Mammary epithelial cell (primary cell): Measurements from ENCODE around the gene RINL.

Experiments
- CTCF ChIP-seq, 2 donors: IDR thresholded peaks in 1 of 2; conservative IDR thresholded peaks in 1 of 2; 2 replicates each; pipeline ENCODE4 v1.5.1; 2011 to 2012; ENCODE audit warnings: inconsistent platforms in 2 of 2, low read length in 2 of 2, mild to moderate bottlenecking in 2 of 2, control low read depth in 1 of 2, low read depth in 1 of 2; ENCODE audit not compliant: insufficient read depth in 1 of 2; ENCODE audit errors: extremely low read depth in 1 of 2
- EZH2 ChIP-seq: IDR thresholded peaks from 2 replicates; pipeline ENCODE4 v1.6.1; 2012; ENCODE audit warnings: low read length, inconsistent platforms, borderline replicate concordance

DNA sequence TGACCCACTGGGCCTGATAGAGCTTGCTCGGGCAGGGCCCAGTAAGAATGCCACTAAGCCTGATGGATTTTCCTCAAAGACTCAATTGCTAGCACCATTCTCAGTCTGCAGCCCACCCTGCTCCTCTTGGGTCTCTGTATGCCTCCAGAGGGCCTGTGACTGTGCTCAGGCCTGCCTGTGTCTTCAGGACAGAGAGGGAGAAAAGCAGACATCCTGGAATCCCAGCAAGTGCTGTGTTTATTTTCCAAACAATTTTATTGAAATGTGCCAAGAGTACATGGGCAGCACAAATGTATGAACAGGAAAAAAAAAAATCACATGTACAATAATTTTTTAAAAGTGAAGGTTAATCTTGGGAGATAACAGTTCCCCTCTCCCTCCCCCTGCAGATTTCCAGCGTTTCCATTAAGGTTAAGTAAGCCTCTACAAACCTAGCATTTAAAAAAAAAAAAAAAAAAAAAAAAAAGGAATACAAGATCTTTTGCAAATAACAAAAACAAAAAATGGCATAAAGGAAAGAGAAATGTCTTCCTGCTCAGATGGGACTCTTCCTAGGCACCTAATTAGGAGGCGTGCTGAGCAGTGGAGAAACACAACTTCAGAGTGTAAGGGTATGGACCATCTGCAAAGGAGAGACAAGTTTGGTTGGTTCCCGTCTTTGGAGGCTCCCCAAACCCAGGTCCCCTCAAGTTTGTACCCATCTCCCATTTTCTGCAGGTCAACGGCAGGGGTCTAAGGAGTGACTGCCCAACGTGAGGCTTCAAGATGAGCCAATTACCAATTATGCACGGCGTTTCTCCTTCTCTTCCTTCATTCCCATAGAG is 41.7 kb downstream of the RINL start:
- TF ChIP-seq CTCF (conservative IDR thresholded peaks at IDR 0.05 in 1 of 2, IDR thresholded peaks at IDR 0.05 in 1 of 2; ENCODE audit: extremely low read depth in 1 of 2, insufficient read depth in 1 of 2, low read depth in 1 of 2, low read length in 2 of 2) (no peak), EZH2 (no peak)
